ENCODE data around the gene PRDM16. TPM values are rescaled to one million over a fixed set of nuclear protein-coding genes. Genes with fewer than 3 reads are reported as not detected.

Gene PRDM16
- total RNA-seq, 2 experiments from 2014 or later, result 1.1 to 2.3 TPM

DNA sequence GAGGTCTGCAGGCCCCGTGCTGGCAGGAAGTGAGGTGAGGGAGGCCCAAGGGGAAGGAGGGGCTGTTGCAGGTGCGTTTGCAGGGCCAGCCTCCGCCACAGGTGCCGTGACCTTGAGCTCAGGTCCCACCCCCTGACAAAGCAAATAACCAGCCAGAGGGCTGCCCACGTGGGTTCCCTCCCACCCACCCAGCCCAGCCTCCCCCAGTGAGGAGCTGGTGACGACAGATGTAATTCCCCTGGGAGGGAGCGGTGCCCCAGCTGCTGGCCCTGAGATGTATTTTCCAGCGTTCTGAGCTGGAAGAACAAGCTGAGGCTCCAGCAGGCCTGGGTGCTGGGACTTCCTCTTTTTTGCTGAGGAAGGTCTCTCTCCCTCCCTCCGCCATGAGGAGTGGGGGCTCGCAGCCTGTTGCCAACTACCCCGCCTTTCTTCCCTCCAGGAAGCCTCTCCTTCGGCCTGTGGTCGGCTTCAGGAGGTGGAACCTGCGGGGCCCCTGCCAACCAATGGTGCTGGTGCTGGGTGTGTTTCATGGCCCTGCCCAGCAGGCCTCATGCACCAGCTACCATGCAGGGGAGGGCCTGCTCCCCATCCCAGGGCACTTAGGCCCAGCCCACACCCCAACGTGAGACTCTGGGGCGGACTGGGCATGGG is 153.2 kb downstream of the PRDM16 start:
- DNase-seq, result no peak
- H3K36me3 Mint-ChIP-seq (ENCODE audit: low read depth), result no peaks in the 10 kb centered on the region
- ChIA-PET POLR2A (no interaction called here), CTCF (no interaction called here)
- no peaks in the 10 kb centered on the region for H3K4me1 Mint-ChIP-seq
- no peaks in the 10 kb centered on the region for H3K27me3 Mint-ChIP-seq
- no peaks in the 10 kb centered on the region for H3K9me3 Mint-ChIP-seq
- no peak overlapping the region for H3K27ac Mint-ChIP-seq
- no peak overlapping the region for H3K4me3 Mint-ChIP-seq

DNA sequence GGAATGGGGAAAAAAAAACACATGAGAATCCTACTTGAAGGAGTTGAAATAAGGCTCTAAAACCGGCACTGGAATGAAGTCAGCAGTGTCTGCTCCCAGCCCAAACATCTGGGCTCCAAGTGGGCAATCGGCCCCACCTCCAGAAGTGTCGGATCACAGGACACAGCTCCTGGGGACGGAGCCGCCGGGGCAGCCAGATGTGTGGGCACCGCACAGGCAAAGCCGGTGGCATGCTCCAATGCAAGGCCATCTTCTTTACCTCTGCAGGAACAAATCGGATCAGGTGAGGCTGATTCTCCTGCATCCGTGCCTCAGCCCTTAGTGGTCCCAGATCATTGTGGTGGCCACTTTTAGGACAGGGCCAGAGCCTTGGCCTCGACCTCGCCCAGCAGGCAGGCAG is 156.7 kb downstream of the PRDM16 start:
- CTCF ChIA-PET, result no interaction called here
- H3K4me3 Mint-ChIP-seq, result no peak overlapping the region
- POLR2A ChIA-PET, result no interaction called here
- no peak overlapping the region for H3K27ac Mint-ChIP-seq
- H3K36me3 Mint-ChIP-seq (ENCODE audit: low read depth), result no peaks in the 10 kb centered on the region
- no peaks in the 10 kb centered on the region for H3K27me3 Mint-ChIP-seq
- no peaks in the 10 kb centered on the region for H3K4me1 Mint-ChIP-seq
- no peak for DNase-seq
- no peaks in the 10 kb centered on the region for H3K9me3 Mint-ChIP-seq

DNA sequence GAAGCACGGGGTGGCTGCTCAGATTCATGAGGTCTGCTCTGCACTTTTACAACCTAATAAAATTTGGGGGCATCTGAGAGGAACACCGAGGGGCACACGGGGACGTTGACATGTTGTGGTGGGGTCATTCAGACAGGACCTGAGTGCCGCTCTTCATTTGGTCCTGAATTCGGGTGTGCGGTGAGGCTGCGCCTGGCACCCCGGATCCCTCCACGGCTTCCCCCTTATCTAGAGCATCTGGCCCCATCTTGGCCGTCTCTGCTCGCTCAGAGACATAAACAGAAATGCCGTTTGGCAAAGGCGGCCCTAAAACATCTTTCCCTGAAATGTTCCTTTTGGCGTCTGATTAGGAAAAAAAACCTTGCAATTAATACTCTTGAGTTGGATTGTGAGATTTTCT is 157.2 kb downstream of the PRDM16 start:
- Mint-ChIP-seq H3K9me3 (no peaks in the 10 kb centered on the region), H3K36me3 (ENCODE audit: low read depth) (no peaks in the 10 kb centered on the region), H3K4me3 (no peak overlapping the region), H3K27me3 (no peaks in the 10 kb centered on the region), H3K27ac (no peak overlapping the region), H3K4me1 (no peaks in the 10 kb centered on the region)
- ChIA-PET CTCF (no interaction called here), POLR2A (no interaction called here)
- no peak for DNase-seq

DNA sequence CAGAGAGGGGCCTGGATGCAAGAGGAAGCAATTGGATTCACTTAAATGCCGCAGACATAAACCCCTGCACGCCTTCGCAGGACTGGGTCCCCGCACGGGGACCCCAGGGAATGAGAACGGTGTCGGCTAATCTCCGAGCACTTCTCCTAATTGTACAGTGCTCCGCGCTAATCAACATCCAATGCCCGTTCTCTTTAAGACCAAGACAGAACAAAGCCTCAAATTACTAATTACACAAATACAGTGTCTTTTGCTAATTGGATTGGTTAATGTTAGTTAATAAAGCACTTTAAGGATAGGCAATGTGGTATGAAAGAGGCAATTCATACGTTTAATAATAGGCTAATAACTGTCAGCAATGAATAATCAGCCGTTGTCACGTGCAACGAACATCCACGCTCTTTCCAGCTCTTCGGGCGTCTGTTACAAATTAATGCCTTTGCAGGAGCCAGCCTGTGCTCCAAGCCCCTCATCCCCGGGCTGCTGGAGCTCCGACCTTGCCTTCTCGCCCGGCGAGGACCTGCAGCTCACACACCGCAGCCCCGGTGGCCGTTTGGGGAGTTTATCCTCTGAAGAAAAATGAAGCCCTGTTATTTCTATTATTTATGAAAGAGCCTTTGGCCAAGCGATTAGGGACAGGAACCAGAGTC is 157.8 kb downstream of the PRDM16 start:
- ChIA-PET CTCF (no interaction called here), POLR2A (no interaction called here)
- Mint-ChIP-seq H3K9me3 (no peaks in the 10 kb centered on the region), H3K4me3 (no peak overlapping the region), H3K4me1 (no peaks in the 10 kb centered on the region), H3K27ac (no peak overlapping the region), H3K36me3 (ENCODE audit: low read depth) (no peaks in the 10 kb centered on the region), H3K27me3 (no peaks in the 10 kb centered on the region)
- DNase-seq, result no peak

DNA sequence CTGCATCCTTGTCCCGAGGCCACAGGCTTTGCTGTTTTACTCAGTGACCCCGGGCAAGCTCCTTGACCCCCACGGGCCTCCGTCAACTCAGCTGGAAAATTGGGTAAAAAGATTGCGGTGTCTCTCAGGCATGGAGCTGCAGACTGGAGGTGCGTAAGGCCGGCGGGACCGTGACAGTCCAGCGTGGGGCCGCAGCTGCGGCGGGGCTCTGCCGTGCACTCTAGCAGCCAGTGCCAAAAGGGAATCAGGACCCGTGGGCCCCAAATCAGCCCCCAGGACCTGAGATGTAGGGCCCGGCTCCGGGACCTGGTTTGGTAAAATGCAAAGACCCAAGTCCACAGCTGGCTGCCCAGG is 158.3 kb downstream of the PRDM16 start:
- CTCF ChIA-PET, result interaction anchor here (1.0 kb wide), 1 partner anchor 13 kb away, joined by 3 read pairs; no protein-coding TSS in a partner anchor
- no peak for DNase-seq
- POLR2A ChIA-PET, result interaction anchor here (0.8 kb wide), 1 partner anchor 248 kb away, joined by 7 read pairs; no protein-coding TSS in a partner anchor
- Mint-ChIP-seq H3K4me3 (no peak overlapping the region), H3K36me3 (ENCODE audit: low read depth) (no peaks in the 10 kb centered on the region), H3K4me1 (no peaks in the 10 kb centered on the region), H3K27me3 (no peaks in the 10 kb centered on the region), H3K27ac (no peak overlapping the region), H3K9me3 (no peaks in the 10 kb centered on the region)

DNA sequence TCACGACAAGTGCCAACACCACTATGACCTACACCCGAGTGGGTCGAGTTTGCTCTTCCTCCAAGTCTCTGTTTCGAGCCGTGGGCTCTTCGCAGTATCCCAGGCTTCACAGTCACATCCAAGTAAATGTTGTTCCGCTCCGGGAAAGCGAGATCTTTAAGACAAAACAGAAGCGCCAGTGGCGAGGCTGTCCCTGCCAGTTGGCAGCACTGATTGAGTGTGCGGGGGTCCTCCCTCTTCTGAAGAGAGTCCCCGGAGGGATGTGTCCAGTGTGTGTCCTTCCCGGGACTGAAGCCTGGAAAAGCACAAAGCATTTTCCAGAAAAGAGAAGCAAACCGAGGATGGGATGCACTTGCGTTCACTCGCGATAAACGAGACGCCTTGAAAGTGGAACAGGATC is 158.9 kb downstream of the PRDM16 start:
- Mint-ChIP-seq H3K27ac (no peak overlapping the region), H3K4me1 (no peaks in the 10 kb centered on the region), H3K4me3 (no peak overlapping the region), H3K36me3 (ENCODE audit: low read depth) (no peaks in the 10 kb centered on the region), H3K9me3 (no peaks in the 10 kb centered on the region), H3K27me3 (no peaks in the 10 kb centered on the region)
- ChIA-PET CTCF (interaction anchor here (1.0 kb wide), 1 partner anchor 12 kb away, joined by 3 read pairs; no protein-coding TSS in a partner anchor), POLR2A (interaction anchor here (0.8 kb wide), 1 partner anchor 248 kb away, joined by 7 read pairs; no protein-coding TSS in a partner anchor)
- no peak for DNase-seq

DNA sequence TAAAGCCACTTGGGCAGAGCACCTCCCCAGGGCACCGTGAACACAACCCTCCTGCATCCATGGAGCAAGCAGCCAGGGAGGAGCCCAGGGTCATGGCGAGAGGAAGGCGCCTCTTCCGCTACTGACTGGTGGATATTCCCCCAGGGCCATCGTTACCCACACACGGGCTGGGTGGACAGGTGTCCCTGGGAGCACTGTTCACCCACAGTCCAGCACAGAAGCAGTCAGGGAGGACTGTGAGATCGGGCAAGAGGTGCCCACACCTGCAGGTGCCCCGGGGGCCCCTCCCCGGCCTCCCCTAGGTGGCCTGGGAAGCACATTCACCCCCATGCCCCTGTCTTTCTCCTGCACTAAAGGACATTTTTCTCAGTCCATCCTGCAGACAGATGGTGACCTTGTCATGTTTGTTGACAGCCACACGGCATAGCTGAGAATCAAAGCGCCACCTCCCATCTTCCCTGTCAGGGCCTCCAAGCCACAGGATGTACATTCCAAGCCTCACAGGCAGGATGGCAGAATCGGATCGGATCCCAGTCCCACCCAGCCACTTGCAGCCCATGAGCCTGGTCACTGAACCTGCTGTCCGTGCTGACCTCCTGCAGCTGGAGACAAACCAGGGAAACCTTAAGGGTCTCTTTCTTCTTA is 160.2 kb downstream of the PRDM16 start:
- POLR2A ChIA-PET, result no interaction called here

DNA sequence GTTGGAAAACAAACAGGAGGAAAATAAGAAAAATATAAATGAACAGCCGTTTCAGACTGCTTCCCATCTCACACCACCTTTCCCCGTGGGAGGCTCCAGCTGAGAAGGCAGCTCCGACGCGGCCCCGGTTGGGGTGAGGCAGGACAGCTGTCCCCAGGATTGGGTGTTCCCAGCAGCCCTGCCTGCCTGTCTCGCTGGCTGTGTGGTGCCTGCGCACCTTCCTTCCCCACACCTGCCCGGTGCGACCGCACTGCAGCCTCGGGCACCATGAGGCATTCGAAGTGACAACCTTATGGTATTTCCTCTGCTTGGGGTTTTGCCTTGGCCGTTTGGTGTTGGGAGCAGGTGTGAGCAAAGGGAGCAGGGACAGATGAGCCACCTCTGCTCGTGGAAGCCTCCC is 161.6 kb downstream of the PRDM16 start:
- CTCF ChIA-PET, result no interaction called here
- no peaks in the 10 kb centered on the region for H3K36me3 Mint-ChIP-seq (ENCODE audit: low read depth)
- POLR2A ChIA-PET, result no interaction called here
- no peaks in the 10 kb centered on the region for H3K9me3 Mint-ChIP-seq
- no peak overlapping the region for H3K4me3 Mint-ChIP-seq
- no peak for DNase-seq
- no peak overlapping the region for H3K27ac Mint-ChIP-seq
- H3K27me3 Mint-ChIP-seq, result no peaks in the 10 kb centered on the region
- H3K4me1 Mint-ChIP-seq, result no peaks in the 10 kb centered on the region

More for the DNA sequence above, 160.2 kb downstream of the PRDM16 start:
- Mint-ChIP-seq H3K9me3 (no peaks in the 10 kb centered on the region), H3K27ac (no peak overlapping the region), H3K4me3 (no peak overlapping the region), H3K27me3 (no peaks in the 10 kb centered on the region), H3K4me1 (no peaks in the 10 kb centered on the region), H3K36me3 (ENCODE audit: low read depth) (no peaks in the 10 kb centered on the region)
- CTCF ChIA-PET, result no interaction called here
- DNase-seq, result no peak

DNA sequence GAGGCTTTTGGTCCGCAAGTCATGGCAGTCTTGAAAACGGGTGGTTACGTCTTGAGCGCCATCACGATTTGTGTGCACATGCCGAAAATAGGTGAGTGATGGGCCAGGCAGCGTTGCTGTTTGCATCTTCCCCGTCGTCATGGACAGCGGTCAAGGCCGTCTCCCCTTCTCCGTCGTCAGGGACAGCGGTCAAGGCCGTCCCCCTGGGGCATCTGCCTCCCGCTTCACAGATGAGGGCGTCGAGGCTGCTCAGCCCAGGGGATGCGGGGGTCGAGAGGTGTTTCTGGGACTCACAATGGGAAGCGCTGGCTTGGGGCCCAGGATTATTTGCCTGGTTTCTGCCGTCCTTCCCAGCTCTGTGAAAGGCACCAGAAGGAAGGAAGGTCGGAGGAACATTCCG is 162.2 kb downstream of the PRDM16 start:
- Mint-ChIP-seq H3K4me1 (no peaks in the 10 kb centered on the region), H3K27ac (no peak overlapping the region), H3K4me3 (no peak overlapping the region), H3K27me3 (no peaks in the 10 kb centered on the region), H3K36me3 (ENCODE audit: low read depth) (no peaks in the 10 kb centered on the region), H3K9me3 (no peaks in the 10 kb centered on the region)
- POLR2A ChIA-PET, result no interaction called here
- CTCF ChIA-PET, result interaction anchor here (0.5 kb wide), 1 partner anchor 30 kb away, joined by 3 read pairs; no protein-coding TSS in a partner anchor
- no peak for DNase-seq

DNA sequence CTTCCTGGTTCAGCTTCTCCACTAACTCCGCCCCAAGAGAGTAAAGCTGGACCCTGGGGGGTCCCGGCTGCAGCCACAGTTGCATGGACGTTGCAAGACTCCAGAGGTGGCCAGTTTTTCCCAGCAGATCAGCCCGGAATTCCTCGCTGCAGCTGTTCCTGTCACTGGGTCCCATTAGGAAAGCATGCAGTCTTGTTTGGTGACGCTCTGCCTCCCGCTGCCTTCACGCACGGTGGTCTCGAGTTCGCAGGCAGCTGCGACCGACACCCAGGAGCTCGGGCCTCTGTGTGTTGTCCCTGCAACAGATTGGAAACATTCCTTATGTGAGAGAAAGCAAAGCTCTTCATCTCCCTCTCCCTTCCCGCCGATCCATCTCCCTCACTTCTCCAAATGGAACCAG is 162.8 kb downstream of the PRDM16 start:
- POLR2A ChIA-PET, result no interaction called here
- no peaks in the 10 kb centered on the region for H3K36me3 Mint-ChIP-seq (ENCODE audit: low read depth)

DNA sequence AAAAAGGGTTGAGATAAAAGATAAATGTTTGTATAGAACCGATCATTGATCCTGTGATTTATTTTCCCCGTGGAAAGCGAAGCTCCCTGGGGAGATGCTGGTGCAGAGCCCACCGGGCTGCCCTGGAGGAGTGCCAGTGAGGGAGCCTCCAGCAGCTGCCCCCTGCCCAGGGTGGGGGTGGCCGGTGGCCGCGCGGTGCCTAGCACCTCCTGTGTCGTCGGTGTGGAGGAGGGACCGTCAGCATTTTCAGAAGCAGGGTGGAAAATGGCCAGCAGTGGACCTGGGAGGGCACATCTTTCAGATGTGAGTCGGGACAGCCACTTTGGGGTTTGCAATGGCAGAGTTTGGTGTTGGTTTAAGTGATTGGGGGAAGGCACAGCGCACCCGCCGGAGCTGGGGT is 164.0 kb downstream of the PRDM16 start:
- H3K4me1 Mint-ChIP-seq, result no peaks in the 10 kb centered on the region
- no peak overlapping the region for H3K4me3 Mint-ChIP-seq
- H3K27me3 Mint-ChIP-seq, result no peaks in the 10 kb centered on the region
- H3K36me3 Mint-ChIP-seq (ENCODE audit: low read depth), result no peaks in the 10 kb centered on the region
- DNase-seq, result no peak
- no peak overlapping the region for H3K27ac Mint-ChIP-seq
- POLR2A ChIA-PET, result no interaction called here
- no peaks in the 10 kb centered on the region for H3K9me3 Mint-ChIP-seq
- CTCF ChIA-PET, result no interaction called here

More for the DNA sequence above, 162.8 kb downstream of the PRDM16 start:
- CTCF ChIA-PET, result interaction anchor here (0.5 kb wide), 1 partner anchor 30 kb away, joined by 3 read pairs; no protein-coding TSS in a partner anchor
- H3K9me3 Mint-ChIP-seq, result no peaks in the 10 kb centered on the region
- H3K4me1 Mint-ChIP-seq, result no peaks in the 10 kb centered on the region
- no peak for DNase-seq
- H3K27ac Mint-ChIP-seq, result no peak overlapping the region
- H3K27me3 Mint-ChIP-seq, result no peaks in the 10 kb centered on the region
- no peak overlapping the region for H3K4me3 Mint-ChIP-seq

DNA sequence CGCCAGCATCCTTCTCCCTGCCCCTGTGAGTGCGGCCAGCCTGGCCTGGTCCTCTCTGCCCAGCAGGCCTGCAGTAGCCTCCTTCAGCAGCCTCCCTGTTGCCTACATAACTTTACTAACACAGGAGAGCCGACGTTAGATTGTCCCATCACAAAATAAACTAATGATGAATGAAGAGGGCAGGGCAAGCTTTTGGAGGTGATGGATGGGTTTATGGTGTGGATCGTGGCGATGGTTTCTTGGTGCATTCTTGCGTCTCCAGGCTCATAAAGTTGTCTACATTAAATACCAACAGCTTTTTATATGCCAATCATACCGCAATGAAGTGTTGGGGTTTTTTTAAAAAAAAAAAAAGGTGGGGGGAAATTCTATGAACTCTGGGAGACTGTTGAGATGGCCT is 164.5 kb downstream of the PRDM16 start:
- ChIA-PET CTCF (no interaction called here), POLR2A (no interaction called here)
- H3K27ac Mint-ChIP-seq, result no peak overlapping the region
- H3K36me3 Mint-ChIP-seq (ENCODE audit: low read depth), result no peaks in the 10 kb centered on the region
- no peaks in the 10 kb centered on the region for H3K9me3 Mint-ChIP-seq
- DNase-seq, result no peak
- H3K4me1 Mint-ChIP-seq, result no peaks in the 10 kb centered on the region
- H3K27me3 Mint-ChIP-seq, result no peaks in the 10 kb centered on the region
- H3K4me3 Mint-ChIP-seq, result no peak overlapping the region

DNA sequence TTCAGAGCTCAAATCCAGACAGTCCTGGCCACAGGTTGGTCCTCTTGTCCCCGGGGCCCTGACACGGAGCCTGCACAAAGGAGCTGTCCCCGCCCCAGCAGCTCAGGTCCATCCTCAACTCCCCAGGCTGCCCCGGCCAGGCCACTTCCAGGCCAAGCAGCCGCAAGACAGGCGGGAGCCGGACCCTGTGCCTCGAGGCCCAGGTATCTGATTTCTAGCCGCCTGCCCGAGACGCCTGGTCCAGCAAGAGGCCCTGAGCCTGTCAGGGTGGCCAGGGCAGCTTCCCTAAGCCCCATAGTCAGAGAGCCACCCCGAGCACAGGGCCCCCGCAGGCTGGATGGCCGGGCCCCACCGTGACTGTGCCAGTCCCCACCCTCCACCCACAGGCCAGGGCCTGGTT is 165.3 kb downstream of the PRDM16 start:
- Mint-ChIP-seq H3K4me3 (no peak overlapping the region), H3K27me3 (no peaks in the 10 kb centered on the region), H3K4me1 (no peaks in the 10 kb centered on the region), H3K36me3 (ENCODE audit: low read depth) (no peaks in the 10 kb centered on the region), H3K9me3 (no peaks in the 10 kb centered on the region), H3K27ac (no peak overlapping the region)
- CTCF ChIA-PET, result no interaction called here
- no peak for DNase-seq
- POLR2A ChIA-PET, result no interaction called here

Data from activated CD4-positive, alpha-beta T cell treated with anti-CD3 and anti-CD28 coated beads, Interleukin-2, amount 10 ng/mL, durations not matched to agents 7 days and 5 days (primary cell).